K562 (cell line): ENCODE data around the gene BCL10. TPM values are rescaled to one million over a fixed set of nuclear protein-coding genes. Genes with fewer than 3 reads are reported as not detected.

Source experiments
- ATAC-seq: fragments of 200-7000 bp; cut with Tn5 transposase; 3 replicates; pipeline ENCODE4 v1.9.1; 2020; ENCODE audit warnings: moderate library complexity
- BruUV-seq: library from RNA; stranded (reverse); fragments of 400-500 nt; replicated peaks from 2 replicates; lab custom pipeline; 2021; lab: Mats Ljungman, UMichigan
- CTCF ChIA-PET: fragments of 300-600 bp; formaldehyde crosslinking; extraction: SDS; loops from one replicate; lab custom pipeline; 2021; ENCODE audit warnings: low intra/inter-chr PET ratio; lab: Yijun Ruan, JAX
- POLR2A ChIA-PET: fragments of 300-600, 350-650 bp; sonication (Branson Sonifier 250); formaldehyde crosslinking; extraction: SDS; loops from one replicate; lab custom pipeline; 2021; ENCODE audit warnings: antibody characterized with exemption, inconsistent platforms; lab: Yijun Ruan, JAX
- DNase-seq, 4 experiments: peaks; one replicate each; pipeline versions ENCODE4 v3.0.0 to v3.0.0-alpha.2; 2011 to 2018; ENCODE audit warnings: low spot score in 3 of 4, mixed read lengths in 3 of 4; ENCODE audit errors: extremely low read depth in 1 of 4
- FAIRE-seq: peaks from 2 replicates; lab custom pipeline; 2011; peaks lifted over from hg19 to GRCh38; lab: Jason Lieb, UNC
- H2AFZ ChIP-seq: 2 replicates; pipeline ENCODE4 v1.6.0; 2011; ENCODE audit warnings: low read depth, low read length, control low read depth, inconsistent platforms
- H3K27ac ChIP-seq: fragments of 200-600 bp; 3 replicates; pipeline ENCODE4 v1.8.0; 2011; ENCODE audit warnings: low read depth, mild to moderate bottlenecking, control low read depth, inconsistent platforms, low read length, moderate library complexity, mixed read lengths; ENCODE audit errors: extremely low read depth
- H3K27me3 ChIP-seq, 2 experiments: fragments of 300-600 bp in 1 of 2; 2 replicates in 1 of 2; 3 replicates in 1 of 2; pipeline versions ENCODE4 v1.6.0 to v1.8.0; 2011; ENCODE audit warnings: inconsistent platforms in 2 of 2, low read length in 2 of 2, mild to moderate bottlenecking in 1 of 2, mixed read lengths in 1 of 2, moderate library complexity in 1 of 2; ENCODE audit not compliant: control insufficient read depth in 2 of 2, insufficient read depth in 2 of 2
- H3K36me3 ChIP-seq: fragments of 300-600 bp; 3 replicates; pipeline ENCODE4 v1.8.0; 2011; ENCODE audit warnings: mild to moderate bottlenecking, low read length, inconsistent platforms; ENCODE audit not compliant: control insufficient read depth, insufficient read depth
- H3K4me1 ChIP-seq, 2 experiments: fragments of 200-600 bp in 1 of 2; replicated peaks in 1 of 2; 2 replicates in 1 of 2; 3 replicates in 1 of 2; pipeline versions ENCODE4 v1.5.1 to v1.8.0; 2011; ENCODE audit warnings: inconsistent platforms in 2 of 2, low read length in 2 of 2, mild to moderate bottlenecking in 1 of 2, mixed read lengths in 1 of 2, moderate library complexity in 1 of 2; ENCODE audit not compliant: control insufficient read depth in 2 of 2, insufficient read depth in 2 of 2
- H3K4me2 ChIP-seq: 2 replicates; pipeline ENCODE4 v1.6.1; 2011; ENCODE audit warnings: low read length, control low read depth, inconsistent platforms, mixed read lengths; ENCODE audit not compliant: insufficient read depth
- H3K4me3 ChIP-seq: fragments of 200-600 bp; sonication (generic), shearing (Covaris generic); 2 replicates; pipeline ENCODE4 v1.5.1; 2016; ENCODE audit warnings: control low read depth, inconsistent platforms
- H3K79me2 ChIP-seq: fragments of 200-600 bp; 3 replicates; pipeline ENCODE4 v1.8.0; 2011; ENCODE audit warnings: low read length, inconsistent platforms; ENCODE audit not compliant: control insufficient read depth, insufficient read depth
- H3K9ac ChIP-seq, 2 experiments: 2 replicates each; pipeline versions ENCODE4 v1.6.0 to v1.6.1; 2011; ENCODE audit warnings: low read depth in 2 of 2, low read length in 2 of 2, control low read depth in 1 of 2, inconsistent platforms in 1 of 2, mild to moderate bottlenecking in 1 of 2, mixed read lengths in 1 of 2; ENCODE audit not compliant: insufficient read depth in 1 of 2
- H3K9me1 ChIP-seq: one replicate; pipeline ENCODE4 v1.6.0; 2011; ENCODE audit warnings: inconsistent platforms, mild to moderate bottlenecking, low read length, moderate library complexity; ENCODE audit not compliant: control insufficient read depth, insufficient read depth
- H3K9me3 ChIP-seq: replicated peaks from 2 replicates; pipeline ENCODE4 v1.5.1; 2011; ENCODE audit warnings: low read depth, low read length, inconsistent platforms; ENCODE audit not compliant: control insufficient read depth, insufficient read depth
- H4K20me1 ChIP-seq: replicated peaks from 2 replicates; pipeline ENCODE4 v1.6.1; 2011; ENCODE audit warnings: low read length, inconsistent platforms, mixed read lengths; ENCODE audit not compliant: control insufficient read depth, insufficient read depth
- EHMT2 ChIP-seq: fragments of 450-650 bp; IDR thresholded peaks from 2 replicates; pipeline ENCODE4 v1.6.1; 2018; ENCODE audit warnings: antibody characterized with exemption
- ETV6 ChIP-seq, 3 experiments: fragments of 150-350 bp in 1 of 3; sonication (generic) in 1 of 3; formaldehyde crosslinking in 1 of 3; IDR thresholded peaks; 2 replicates each; pipeline versions ENCODE4 v1.6.1 to v1.8.0; 2014 to 2022; ENCODE audit warnings: borderline replicate concordance in 2 of 3, low read depth in 2 of 3, antibody characterized with exemption in 1 of 3, low read length in 1 of 3, mild to moderate bottlenecking in 1 of 3, missing genetic modification reagents in 1 of 3
- HNRNPH1 ChIP-seq: fragments of 200-400 bp; formaldehyde crosslinking; optimal IDR thresholded peaks from 2 replicates; pipeline ENCODE3; 2017; ENCODE audit warnings: low read depth, mild to moderate bottlenecking, low read length, moderate library complexity
- KDM1A ChIP-seq, 2 experiments: fragments of 450-650 bp; IDR thresholded peaks; 2 replicates each; pipeline ENCODE4 v1.6.1; 2016; ENCODE audit warnings: mild to moderate bottlenecking in 2 of 2
- KDM4B ChIP-seq, 2 experiments: fragments of 450-650 bp in 1 of 2; sonication (generic) in 1 of 2; IDR thresholded peaks; 2 replicates each; pipeline ENCODE4 v1.6.1; 2016 to 2017; ENCODE audit warnings: borderline replicate concordance in 2 of 2, antibody characterized with exemption in 1 of 2, low read depth in 1 of 2, mild to moderate bottlenecking in 1 of 2
- NFATC3 ChIP-seq: fragments of 450-650 bp; IDR thresholded peaks from 2 replicates; pipeline ENCODE4 v1.6.1; 2017; ENCODE audit warnings: mild to moderate bottlenecking
- SIN3B ChIP-seq: fragments of 450-650 bp; IDR thresholded peaks from 2 replicates; pipeline ENCODE4 v1.6.1; 2017; ENCODE audit warnings: low read depth, mild to moderate bottlenecking, moderate library complexity
- SREBF1 ChIP-seq: fragments of 150-350 bp; IDR thresholded peaks from 2 replicates; pipeline ENCODE4 v1.6.1; 2014; ENCODE audit warnings: antibody characterized with exemption, low read depth, low read length, borderline replicate concordance
- TAF1 ChIP-seq: IDR thresholded peaks from 2 replicates; pipeline ENCODE4 v1.6.1; 2011; ENCODE audit warnings: mild to moderate bottlenecking, low read length, moderate library complexity; ENCODE audit not compliant: insufficient read depth, control insufficient read depth, severe bottlenecking; ENCODE audit errors: extremely low read depth
- ZC3H11A ChIP-seq: IDR thresholded peaks from 2 replicates; pipeline ENCODE4 v1.6.1; 2012; ENCODE audit warnings: low read depth, low read length, improper control_type of control experiment
- ZNF764 ChIP-seq: fragments of 250-450 bp; sonication (Bioruptor Pico); IDR thresholded peaks from 2 replicates; pipeline ENCODE4 v1.4.0; 2020; ENCODE audit warnings: low read depth, mild to moderate bottlenecking, moderate library complexity
- WGBS: fragments of 100-300 bp; shearing (Covaris generic); methylation state at CpG from one replicate; pipeline ENCODE4 v1.1.6; 2016; ENCODE audit warnings: low coverage, mixed read lengths; ENCODE audit not compliant: insufficient coverage; ENCODE audit errors: missing lambda C conversion rate; 5-methylcytosine and 5-hydroxymethylcytosine counted together
- in situ Hi-C: fragments of 300-500 bp; cut with MboI; formaldehyde crosslinking; loops from 4 replicates; pipeline ENCODE4 v1.15.0; 2018; ENCODE audit warnings: inconsistent platforms, mixed read lengths
- intact Hi-C: fragments of 100-400 bp; cut with micrococcal nuclease; formaldehyde crosslinking; loops from 2 replicates; pipeline ENCODE4 v1.14.2; 2022
- polyA plus RNA-seq, 8 experiments: library from polyadenylated mRNA; depleted of rRNA in 4 of 8; stranded (reverse) in 5 of 8; unstranded in 3 of 8; fragments of >200 nt; fragmentation: Nextera tagmentation in 2 of 8; fragmentation: Illumina TruSeq in 1 of 8; extraction: Ambion mirVana in 2 of 8; extraction: Trizol in 1 of 8; gene quantifications; 2 replicates each; pipeline versions ENCODE4 v1.2.1 to v1.2.3, GENCODE V29; 2011 to 2014; ENCODE audit warnings: inconsistent platforms in 1 of 8, missing spikeins in 1 of 8
- total RNA-seq, 7 experiments: library from RNA; depleted of rRNA in 6 of 7; stranded (reverse); fragments of >200 nt in 6 of 7; fragmentation: Illumina TruSeq in 2 of 7; extraction: Trizol in 2 of 7; gene quantifications; 2 replicates each; pipeline versions ENCODE4 v1.2.1 to v1.2.3, GENCODE V29; 2011 to 2021; ENCODE audit warnings: low replicate concordance in 1 of 7
- TF ChIP-seq, protein P1 (sequence below): sonication (generic); formaldehyde crosslinking; IDR thresholded peaks from 2 replicates; pipeline ENCODE4 v1.8.1; 2023; ENCODE audit warnings: mild to moderate bottlenecking, missing genetic modification reagents

Gene BCL10
- total and polyA plus RNA-seq, 9 of the 15 experiments (the other 6 are each of a cell fraction or from before 2014, with no cell fraction given) = 8.0 to 19.4 (median 12.3) TPM

DNA sequence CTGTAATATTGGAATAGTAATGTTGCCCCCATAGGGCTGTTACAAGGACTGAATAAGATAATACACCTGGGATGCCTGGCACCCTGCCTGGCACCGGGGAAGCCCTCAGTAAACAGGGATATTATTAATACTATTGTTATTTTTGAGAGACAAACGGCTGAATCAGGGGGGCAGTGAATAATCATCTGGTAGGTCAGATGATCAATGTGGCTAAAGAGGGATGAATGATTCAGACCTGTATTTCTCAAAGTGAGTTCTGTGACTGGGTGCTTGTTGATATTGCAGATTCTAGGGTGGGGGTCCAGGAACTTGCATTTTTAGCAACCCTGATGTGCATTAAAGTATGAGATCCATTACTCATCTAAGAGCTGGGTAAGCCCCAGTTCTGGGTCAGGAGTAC is 46.2 kb upstream of the BCL10 start:
- Histone ChIP-seq H3K4me2 (no peak overlapping the region), H3K36me3 (no peaks in the 10 kb centered on the region), H4K20me1 (no peaks in the 10 kb centered on the region), H3K9ac (no peak overlapping the region), H3K4me3 (no peak overlapping the region), H3K27me3 (no peaks in the 10 kb centered on the region; a peak in 1 of 5 replicates), H3K27ac (no peak overlapping the region), H3K9me3 (no peaks in the 10 kb centered on the region), H2AFZ (no peak overlapping the region), H3K79me2 (no peaks in the 10 kb centered on the region), H3K9me1 (no peaks in the 10 kb centered on the region), H3K4me1 (no peaks in the 10 kb centered on the region)
- ATAC-seq = no peak
- no peak for TF ChIP-seq SREBF1
- TF ChIP-seq SIN3B = no peak
- no peak for TF ChIP-seq KDM4B (IDR thresholded peaks at IDR 0.05; ENCODE audit: borderline replicate concordance in 2 of 2, low read depth in 1 of 2)
- no peak for TF ChIP-seq HNRNPH1
- no peak for TF ChIP-seq EHMT2
- no peak for TF ChIP-seq NFATC3
- TF ChIP-seq TAF1 = no peak
- TF ChIP-seq KDM1A (IDR thresholded peaks at IDR 0.05) = no peak
- TF ChIP-seq ETV6 (IDR thresholded peaks at IDR 0.05; ENCODE audit: borderline replicate concordance in 1 of 2, low read depth in 2 of 2, low read length in 1 of 2) = no peak
- no peak for TF ChIP-seq ETV6 (CRISPR knock-in tag; IDR thresholded peaks at IDR 0.05; ENCODE audit: borderline replicate concordance)
- no peak for TF ChIP-seq ZNF764 (CRISPR knock-in tag)
- TF ChIP-seq ZC3H11A = no peak
- TF ChIP-seq, protein P1, sequence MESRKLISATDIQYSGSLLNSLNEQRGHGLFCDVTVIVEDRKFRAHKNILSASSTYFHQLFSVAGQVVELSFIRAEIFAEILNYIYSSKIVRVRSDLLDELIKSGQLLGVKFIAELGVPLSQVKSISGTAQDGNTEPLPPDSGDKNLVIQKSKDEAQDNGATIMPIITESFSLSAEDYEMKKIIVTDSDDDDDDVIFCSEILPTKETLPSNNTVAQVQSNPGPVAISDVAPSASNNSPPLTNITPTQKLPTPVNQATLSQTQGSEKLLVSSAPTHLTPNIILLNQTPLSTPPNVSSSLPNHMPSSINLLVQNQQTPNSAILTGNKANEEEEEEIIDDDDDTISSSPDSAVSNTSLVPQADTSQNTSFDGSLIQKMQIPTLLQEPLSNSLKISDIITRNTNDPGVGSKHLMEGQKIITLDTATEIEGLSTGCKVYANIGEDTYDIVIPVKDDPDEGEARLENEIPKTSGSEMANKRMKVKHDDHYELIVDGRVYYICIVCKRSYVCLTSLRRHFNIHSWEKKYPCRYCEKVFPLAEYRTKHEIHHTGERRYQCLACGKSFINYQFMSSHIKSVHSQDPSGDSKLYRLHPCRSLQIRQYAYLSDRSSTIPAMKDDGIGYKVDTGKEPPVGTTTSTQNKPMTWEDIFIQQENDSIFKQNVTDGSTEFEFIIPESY (CRISPR knock-in tag) = no peak
- no peak for FAIRE-seq
- 3% methylated on average over 2 of the region's 2 CpGs for WGBS
- in situ Hi-C loops (no loop called here), intact Hi-C loops (no loop called here)
- POLR2A ChIA-PET = no interaction called here
- CTCF ChIA-PET = no interaction called here
- DNase-seq = no peak
- BruUV-seq = no TSS peak
